Stimulated activated CD8-positive, alpha-beta memory T cell treated with anti-CD3 and anti-CD28 coated beads, Interleukin-2, amount 100 ng/mL, for 48 hours (primary cell): ENCODE results near the gene CCT7.
"Not testable (repeated sequence)": the region's sequence is repeated elsewhere in the genome, so short reads cannot be mapped to it uniquely, and the experiment has no call there.

Source experiments
- DNase-seq, 2 donors: peaks; one replicate each; pipeline ENCODE4 v3.0.0-alpha.2; 2020; ENCODE audit warnings: low read depth in 2 of 2

Gene CCT7

GRCh38 chr2:73254343-73255006, 20.4 kb downstream of the CCT7 start:
- no peak for DNase-seq

GRCh38 chr2:73255007-73255644, 21.0 kb downstream of the CCT7 start:
- no peak for DNase-seq

- DNase-seq = no peak
Observed at GRCh38 chr2:73255907-73256617, 22.0 kb downstream of the CCT7 start.

- no peak for DNase-seq
Observed at GRCh38 chr2:73256618-73256922, 22.5 kb downstream of the CCT7 start.

- no peak for DNase-seq
Observed at GRCh38 chr2:73257021-73257420, 22.9 kb downstream of the CCT7 start.

- no peak for DNase-seq
Observed at GRCh38 chr2:73257425-73258125, 23.5 kb downstream of the CCT7 start.

- DNase-seq = no peak
Observed at GRCh38 chr2:73258186-73258912, 24.2 kb downstream of the CCT7 start.

GRCh38 chr2:73258913-73259215, 24.8 kb downstream of the CCT7 start:
- DNase-seq = no peak

- DNase-seq = no peak
Observed at GRCh38 chr2:73259276-73259675, 25.2 kb downstream of the CCT7 start.

GRCh38 chr2:73259704-73260337, 25.7 kb downstream of the CCT7 start:
- no peak for DNase-seq

- no peak for DNase-seq
Observed at GRCh38 chr2:73260338-73260984, 26.4 kb downstream of the CCT7 start.

GRCh38 chr2:73262108-73262651, 28.1 kb downstream of the CCT7 start:
- DNase-seq = no peak

GRCh38 chr2:73262691-73263429, 28.8 kb downstream of the CCT7 start:
- DNase-seq = not testable (repeated sequence)

- no peak for DNase-seq
Observed at GRCh38 chr2:73263540-73264331, 29.6 kb downstream of the CCT7 start.

- DNase-seq = no peak
Observed at GRCh38 chr2:73264332-73264606, 30.2 kb downstream of the CCT7 start.

GRCh38 chr2:73264783-73265182, 30.7 kb downstream of the CCT7 start:
- DNase-seq = no peak

- no peak for DNase-seq
Observed at GRCh38 chr2:73265298-73266060, 31.4 kb downstream of the CCT7 start.

- no peak for DNase-seq
Observed at GRCh38 chr2:73266061-73266901, 32.2 kb downstream of the CCT7 start.
